DOHH2 (cell line): Measurements from ENCODE around the gene YTHDF1.

Experiments
- H3F3A ChIP-seq: fragments of 200-600 bp; sonication (generic), shearing (Covaris generic); 2 replicates; pipeline ENCODE4 v1.6.0; 2016; ENCODE audit warnings: antibody characterized with exemption, mild to moderate bottlenecking; ENCODE audit not compliant: control insufficient read depth, insufficient read depth
- H3K27ac ChIP-seq: fragments of 200-600 bp; sonication (generic); 2 replicates; pipeline ENCODE4 v1.5.1; 2014; ENCODE audit warnings: low read depth, mild to moderate bottlenecking, low read length, moderate library complexity
- H3K27me3 ChIP-seq: fragments of 200-600 bp; sonication (generic); 2 replicates; pipeline ENCODE4 v1.6.1; 2014; ENCODE audit warnings: mild to moderate bottlenecking, low read length, mixed read lengths; ENCODE audit not compliant: control insufficient read depth
- H3K36me3 ChIP-seq: fragments of 200-600 bp; sonication (generic); 2 replicates; pipeline ENCODE4 v1.6.1; 2014; ENCODE audit warnings: mild to moderate bottlenecking, low read length, moderate library complexity, mixed read lengths; ENCODE audit not compliant: control insufficient read depth
- H3K4me1 ChIP-seq: fragments of 200-600 bp; sonication (generic); 2 replicates; pipeline ENCODE4 v1.6.1; 2014; ENCODE audit warnings: mild to moderate bottlenecking, low read length, mixed read lengths; ENCODE audit not compliant: control insufficient read depth
- H3K4me2 ChIP-seq: fragments of 200-600 bp; sonication (generic); 2 replicates; pipeline ENCODE4 v1.6.0; 2014; ENCODE audit warnings: mild to moderate bottlenecking, low read length, moderate library complexity
- H3K4me3 ChIP-seq: fragments of 200-600 bp; sonication (generic); 2 replicates; pipeline ENCODE4 v1.5.1; 2014; ENCODE audit warnings: mild to moderate bottlenecking, low read length, mixed read lengths
- H3K79me2 ChIP-seq: fragments of 200-600 bp; sonication (generic); 2 replicates; pipeline ENCODE4 v1.6.1; 2014; ENCODE audit warnings: mild to moderate bottlenecking, low read length, mixed read lengths; ENCODE audit not compliant: control insufficient read depth
- H3K9me2 ChIP-seq: fragments of 200-600 bp; sonication (generic); replicated peaks from 2 replicates; pipeline ENCODE4 v1.6.1; 2014; ENCODE audit warnings: mild to moderate bottlenecking, low read length, mixed read lengths; ENCODE audit not compliant: control insufficient read depth
- H3K9me3 ChIP-seq: fragments of 200-600 bp; sonication (generic); 2 replicates; pipeline ENCODE4 v1.6.1; 2014; ENCODE audit warnings: antibody characterized with exemption, low read length, mixed read lengths; ENCODE audit not compliant: control insufficient read depth, insufficient read depth
- H4K20me1 ChIP-seq: fragments of 200-600 bp; sonication (generic); 2 replicates; pipeline ENCODE4 v1.6.0; 2014; ENCODE audit warnings: low read depth, mild to moderate bottlenecking, antibody characterized with exemption, low read length, moderate library complexity; ENCODE audit not compliant: control insufficient read depth, insufficient read depth
- CTCF ChIP-seq: fragments of 200-600 bp; sonication (generic); IDR thresholded peaks from one replicate; pipeline ENCODE4 v1.5.1; 2014; ENCODE audit warnings: antibody characterized with exemption, mild to moderate bottlenecking, low read depth, low read length; ENCODE audit not compliant: poor library complexity, severe bottlenecking
- EZH2phosphoT487 ChIP-seq: fragments of 200-600 bp; sonication (generic); IDR thresholded peaks from 2 replicates; pipeline ENCODE4 v1.6.1; 2017; ENCODE audit warnings: borderline replicate concordance, mild to moderate bottlenecking, antibody characterized with exemption, low read length, moderate library complexity, mixed read lengths

YTHDF1 gene

GRCh38 chr20:63149531-63150192, 66.3 kb downstream of the YTHDF1 start:
- Histone ChIP-seq H3K4me3 (no peak overlapping the region), H3F3A (no peaks in the 10 kb centered on the region), H3K36me3 (no peaks in the 10 kb centered on the region), H3K27ac (no peak overlapping the region), H3K27me3 (peaks cover 2% of the 10 kb centered on the region), H3K4me2 (no peak overlapping the region), H4K20me1 (no peaks in the 10 kb centered on the region), H3K4me1 (no peaks in the 10 kb centered on the region), H3K9me2 (no peaks in the 10 kb centered on the region), H3K79me2 (no peaks in the 10 kb centered on the region), H3K9me3 (peaks cover 13% of the 10 kb centered on the region)
- TF ChIP-seq CTCF (no peak), EZH2phosphoT487 (no peak)

- H3K36me3 ChIP-seq: no peaks in the 10 kb centered on the region
- peaks cover 13% of the 10 kb centered on the region for H3K9me3 ChIP-seq
- H3K4me3 ChIP-seq: no peak overlapping the region
- TF ChIP-seq CTCF: no peak
- TF ChIP-seq EZH2phosphoT487: no peak
- no peaks in the 10 kb centered on the region for H4K20me1 ChIP-seq
- H3K79me2 ChIP-seq: no peaks in the 10 kb centered on the region
- H3K27ac ChIP-seq: no peak overlapping the region
- no peaks in the 10 kb centered on the region for H3K4me1 ChIP-seq
- H3K4me2 ChIP-seq: no peak overlapping the region
- H3F3A ChIP-seq: no peaks in the 10 kb centered on the region
- no peaks in the 10 kb centered on the region for H3K9me2 ChIP-seq
- H3K27me3 ChIP-seq: peaks cover 2% of the 10 kb centered on the region
These were observed 67.2 kb downstream of the YTHDF1 start for GRCh38 chr20:63148696-63149095.

GRCh38 chr20:63147532-63147931, 68.4 kb downstream of the YTHDF1 start:
- Histone ChIP-seq H3K27ac (no peak overlapping the region), H3K36me3 (no peaks in the 10 kb centered on the region), H3K27me3 (peaks cover 4% of the 10 kb centered on the region), H3K4me3 (no peak overlapping the region), H3K79me2 (no peaks in the 10 kb centered on the region), H3K9me3 (peaks cover 13% of the 10 kb centered on the region), H3F3A (no peaks in the 10 kb centered on the region), H4K20me1 (no peaks in the 10 kb centered on the region), H3K9me2 (no peaks in the 10 kb centered on the region), H3K4me2 (no peak overlapping the region), H3K4me1 (no peaks in the 10 kb centered on the region)
- TF ChIP-seq CTCF: no peak
- no peak for TF ChIP-seq EZH2phosphoT487
